ENCODE measurements around the gene PEX10. TPM values are rescaled to one million over a fixed set of nuclear protein-coding genes. Genes with fewer than 3 reads are reported as not detected.
A peak's percentile ranks its signal among the peaks of the same experiment; 100 is the strongest.

Gene PEX10
- total RNA-seq, 8 experiments from 2014 or later: 11.3 to 27.8 (median 20.9) TPM

DNA sequence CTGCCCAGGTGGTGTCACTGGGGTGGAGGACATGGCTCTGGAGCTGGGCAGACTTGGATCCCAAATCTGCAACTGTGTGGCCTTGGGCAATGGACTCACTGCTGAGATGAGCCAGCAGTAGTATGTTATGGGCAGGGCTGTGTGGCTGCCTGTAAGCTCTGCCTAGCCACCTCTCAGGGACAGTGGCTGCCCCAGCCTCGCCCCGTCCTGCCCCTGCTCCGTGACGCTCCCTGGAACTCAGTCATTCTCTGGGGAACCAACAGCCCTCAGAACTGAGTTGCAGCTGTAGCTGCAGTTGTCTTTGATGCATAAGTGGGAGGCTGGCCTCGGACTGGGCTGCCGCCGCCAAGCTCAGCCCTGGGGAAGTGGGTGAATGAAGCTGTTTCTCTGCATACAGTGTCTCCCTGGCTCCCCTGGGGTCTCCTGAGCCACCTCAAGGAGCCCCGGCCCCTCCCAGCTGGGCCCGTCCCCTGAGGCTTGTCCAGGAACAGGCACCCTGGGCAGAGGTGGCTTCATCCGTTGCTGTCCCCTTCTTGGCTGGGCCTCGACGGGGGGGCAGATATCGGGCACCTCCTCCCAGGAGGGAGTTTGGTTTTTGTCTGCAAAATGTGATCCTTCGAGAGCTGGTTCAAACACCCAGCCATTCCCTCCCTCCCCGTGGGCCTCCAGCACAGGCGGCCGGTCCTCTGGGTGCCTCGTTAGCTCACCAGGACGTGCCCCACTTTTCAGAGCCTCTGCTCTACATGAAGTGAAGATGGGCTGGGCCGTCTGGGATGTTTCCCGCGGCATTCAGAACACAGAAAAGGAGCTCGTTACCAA, 37.5 kb upstream of the PEX10 start:
- WGBS, 10 experiments: 80 to 89% (median 80%) methylated on average over 1 to 9 of the region's 23 CpGs; no CpG with 5 or more reads in 7 of the 10 experiments
- Histone ChIP-seq H3K4me1 (replicated peaks in 1 of 2) (peaks cover 70 to 78% of the 10 kb centered on the region in 2 donors), H3K4me3 (no peak overlapping the region), H3K27ac (no peak overlapping the region)
- ATAC-seq (replicated peaks in 6 of 8): peak in 4 of 8 experiments; percentile 2 to 64 (median 34)
- in situ Hi-C loops (cut with MboI; ENCODE audit: low pct_unique_long_range_greater_than_20kb in 2 of 9, low sequenced_read_pairs in 9 of 9, unreplicated experiment in 9 of 9): loop anchor here in 1 of 9 experiments (25.0 kb wide), 1 partner anchor 87 kb away; the partner anchor contains the start of genes HES5 and PANK4

DNA sequence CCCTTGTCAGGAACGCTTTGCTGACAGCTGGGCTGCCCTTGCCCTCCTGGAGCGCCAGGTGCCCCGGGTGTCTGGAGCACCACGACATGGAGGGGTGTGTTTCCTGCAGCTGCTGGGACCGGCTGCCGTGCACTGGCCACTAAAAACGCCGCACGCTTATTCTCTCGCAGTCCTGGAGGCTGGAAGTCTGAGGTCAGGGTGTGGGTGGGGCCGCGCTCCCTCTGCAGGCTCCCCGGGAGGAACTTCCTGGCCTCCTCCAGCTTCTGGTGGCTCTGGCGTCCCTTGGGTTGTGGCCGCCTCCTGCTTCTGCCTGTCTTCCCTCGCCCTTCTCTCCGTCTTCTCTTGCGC, 35.7 kb upstream of the PEX10 start:
- Histone ChIP-seq H3K27ac (peak overlapping the region in 1 of 2 donors; percentile 5), H3K4me1 (replicated peaks in 1 of 2) (peaks cover 75 to 77% of the 10 kb centered on the region in 2 donors), H3K4me3 (no peak overlapping the region)
- peak in 2 of 8 experiments; percentile 18 to 37 for ATAC-seq (replicated peaks in 6 of 8)
- in situ Hi-C loops (cut with MboI; ENCODE audit: low pct_unique_long_range_greater_than_20kb in 2 of 9, low sequenced_read_pairs in 9 of 9, unreplicated experiment in 9 of 9): loop anchor here in 1 of 9 experiments (25.0 kb wide), 1 partner anchor 89 kb away; the partner anchor contains the start of genes HES5 and PANK4
- 68 to 85% (median 79%) methylated on average over 5 to 10 of the region's 18 CpGs; no CpG with 5 or more reads in 6 of the 10 experiments for WGBS, 10 experiments

DNA sequence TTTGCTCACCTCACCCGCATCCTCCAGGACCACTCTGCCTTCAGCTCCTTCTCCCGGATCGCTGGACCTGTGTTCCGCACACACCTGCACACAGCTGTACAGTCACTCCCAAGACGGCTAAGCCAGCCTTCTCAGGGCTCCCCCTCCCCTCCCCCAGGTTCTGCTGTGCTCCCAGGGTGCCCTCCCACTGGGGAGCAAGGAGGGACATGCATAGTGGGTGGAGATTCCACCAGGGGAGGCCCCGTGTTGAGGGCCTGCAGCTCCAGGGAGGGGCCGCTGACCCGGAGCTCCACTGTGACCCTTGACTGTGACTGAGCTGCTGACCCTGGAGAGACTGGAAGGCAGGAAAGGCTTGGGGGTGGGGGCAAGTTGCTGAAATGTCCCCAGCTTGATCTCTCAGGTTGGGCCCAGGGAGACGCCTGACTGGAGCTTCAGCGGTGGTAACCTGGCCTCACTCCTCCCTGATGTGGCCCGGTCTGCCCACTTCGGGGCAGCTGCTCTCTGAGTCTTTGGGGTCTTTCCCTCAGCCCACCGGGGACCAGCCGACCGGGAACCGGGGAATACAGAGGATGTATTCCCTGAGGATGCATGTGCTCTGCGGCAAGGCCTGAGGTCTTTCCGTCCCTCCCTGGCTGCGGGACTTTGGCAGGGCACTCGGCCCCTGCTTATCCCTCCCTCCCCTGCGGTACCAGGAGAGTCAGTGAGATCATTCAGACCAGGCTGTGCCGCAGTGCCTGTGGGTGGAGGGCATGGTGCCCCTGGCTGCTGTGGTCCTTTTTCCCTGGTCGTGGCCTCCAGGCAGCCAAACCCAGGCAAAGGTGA, 35.1 kb upstream of the PEX10 start:
- WGBS, 10 experiments: 46 to 92% (median 77%) methylated on average over 2 to 10 of the region's 23 CpGs; no CpG with 5 or more reads in 6 of the 10 experiments
- Histone ChIP-seq H3K27ac (peak overlapping the region; percentile 6 to 51), H3K4me3 (no peak overlapping the region), H3K4me1 (replicated peaks in 1 of 2) (peaks cover 75 to 77% of the 10 kb centered on the region in 2 donors)
- in situ Hi-C loops (cut with MboI; ENCODE audit: low pct_unique_long_range_greater_than_20kb in 2 of 9, low sequenced_read_pairs in 9 of 9, unreplicated experiment in 9 of 9): loop anchor here in 1 of 9 experiments (25.0 kb wide), 1 partner anchor 90 kb away; the partner anchor contains the start of genes HES5 and PANK4
- ATAC-seq (replicated peaks in 6 of 8): no peak

DNA sequence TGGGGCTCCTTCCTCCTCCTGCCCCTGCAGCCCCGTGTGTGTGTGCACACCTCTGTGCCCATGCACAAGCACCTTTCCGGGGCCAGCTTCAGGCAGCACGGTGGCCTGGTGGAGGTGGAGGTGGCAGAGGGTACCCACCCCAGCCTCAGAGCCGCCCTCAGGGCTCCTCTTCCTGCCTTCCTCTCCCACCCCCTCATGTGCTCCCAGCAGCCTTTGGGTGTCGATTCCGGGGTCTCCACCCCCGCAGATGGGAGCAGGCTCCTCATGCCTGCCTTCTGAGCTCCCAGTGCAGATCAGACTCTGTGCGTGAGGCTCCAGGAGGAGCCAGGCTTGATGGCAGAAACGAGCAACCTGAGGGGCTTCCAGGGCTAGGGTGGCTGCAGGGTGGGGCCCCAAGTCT, 34.5 kb upstream of the PEX10 start:
- in situ Hi-C loops (cut with MboI; ENCODE audit: low pct_unique_long_range_greater_than_20kb in 2 of 9, low sequenced_read_pairs in 9 of 9, unreplicated experiment in 9 of 9): loop anchor here in 1 of 9 experiments (25.0 kb wide), 1 partner anchor 90 kb away; the partner anchor contains the start of genes HES5 and PANK4
- Histone ChIP-seq H3K27ac (peak overlapping the region; percentile 6 to 51), H3K4me1 (replicated peaks in 1 of 2) (peaks cover 69 to 74% of the 10 kb centered on the region in 2 donors), H3K4me3 (no peak overlapping the region)
- WGBS, 10 experiments: 0% methylated on average over 1 of the region's 9 CpGs; no CpG with 5 or more reads in 9 of the 10 experiments
- no peak for ATAC-seq (replicated peaks in 6 of 8)

DNA sequence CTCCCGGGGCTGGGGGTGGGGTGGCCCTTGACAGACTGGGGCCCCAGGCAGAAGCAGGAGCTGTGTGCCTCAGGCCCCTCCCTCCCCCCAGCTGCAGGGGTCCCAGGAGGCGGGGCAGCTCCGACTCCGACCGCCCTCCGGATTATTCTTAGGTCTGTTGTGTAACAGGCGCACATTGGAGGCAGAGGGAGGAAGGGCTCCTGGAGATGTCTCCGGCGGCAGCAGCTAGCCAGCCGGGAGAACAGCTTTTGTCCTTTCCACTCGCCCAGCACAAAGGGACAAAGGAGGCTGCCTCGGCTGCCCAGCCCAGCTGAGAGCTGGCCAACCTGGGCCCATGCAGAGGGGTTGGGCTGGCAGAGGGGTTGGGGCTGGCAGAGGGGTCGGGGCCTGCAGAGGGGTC, 34.0 kb upstream of the PEX10 start:
- whole genome bisulfite sequencing, 10 experiments: 4 to 28% (median 25%) methylated on average over 2 to 4 of the region's 13 CpGs; no CpG with 5 or more reads in 7 of the 10 experiments
- ATAC-seq (replicated peaks in 6 of 8): peak in 6 of 8 experiments; percentile 13 to 54 (median 43)
- in situ Hi-C loops (cut with MboI; ENCODE audit: low pct_unique_long_range_greater_than_20kb in 2 of 9, low sequenced_read_pairs in 9 of 9, unreplicated experiment in 9 of 9): loop anchor here in 1 of 9 experiments (25.0 kb wide), 1 partner anchor 91 kb away; the partner anchor contains the start of genes HES5 and PANK4
- Histone ChIP-seq H3K4me3 (no peak overlapping the region), H3K4me1 (replicated peaks in 1 of 2) (peaks cover 65 to 69% of the 10 kb centered on the region in 2 donors), H3K27ac (peak overlapping the region in 1 of 2 donors; percentile 51)

DNA sequence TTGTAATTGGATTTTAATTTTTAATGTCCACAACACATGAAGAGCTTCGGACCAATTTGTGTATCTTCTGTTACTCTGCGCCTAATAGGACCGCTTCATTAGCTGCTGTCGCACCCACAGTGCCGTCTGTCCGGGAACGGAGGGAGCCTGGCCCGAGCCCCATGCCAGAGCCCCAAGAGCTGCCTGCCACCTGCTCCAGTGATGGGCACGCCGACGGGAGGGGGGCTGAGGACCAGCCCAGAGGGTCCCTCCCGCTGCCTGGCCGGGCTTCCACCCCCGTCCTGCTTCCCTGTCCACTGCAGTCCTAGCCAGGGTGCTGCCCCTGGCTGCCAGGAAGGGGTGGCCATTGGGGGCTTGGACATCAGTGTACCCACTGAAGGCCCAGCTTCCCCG, 33.5 kb upstream of the PEX10 start:
- WGBS, 10 experiments: 63 to 100% (median 91%) methylated on average over 1 to 7 of the region's 15 CpGs; no CpG with 5 or more reads in 6 of the 10 experiments
- H3K4me1 ChIP-seq (replicated peaks in 1 of 2): peaks cover 63 to 64% of the 10 kb centered on the region in 2 donors
- no peak for ATAC-seq (replicated peaks in 6 of 8)
- in situ Hi-C loops (cut with MboI; ENCODE audit: low pct_unique_long_range_greater_than_20kb in 2 of 9, low sequenced_read_pairs in 9 of 9, unreplicated experiment in 9 of 9): loop anchor here in 1 of 9 experiments (25.0 kb wide), 1 partner anchor 91 kb away; the partner anchor contains the start of genes HES5 and PANK4
- no peak overlapping the region for H3K27ac ChIP-seq
- H3K4me3 ChIP-seq: no peak overlapping the region

DNA sequence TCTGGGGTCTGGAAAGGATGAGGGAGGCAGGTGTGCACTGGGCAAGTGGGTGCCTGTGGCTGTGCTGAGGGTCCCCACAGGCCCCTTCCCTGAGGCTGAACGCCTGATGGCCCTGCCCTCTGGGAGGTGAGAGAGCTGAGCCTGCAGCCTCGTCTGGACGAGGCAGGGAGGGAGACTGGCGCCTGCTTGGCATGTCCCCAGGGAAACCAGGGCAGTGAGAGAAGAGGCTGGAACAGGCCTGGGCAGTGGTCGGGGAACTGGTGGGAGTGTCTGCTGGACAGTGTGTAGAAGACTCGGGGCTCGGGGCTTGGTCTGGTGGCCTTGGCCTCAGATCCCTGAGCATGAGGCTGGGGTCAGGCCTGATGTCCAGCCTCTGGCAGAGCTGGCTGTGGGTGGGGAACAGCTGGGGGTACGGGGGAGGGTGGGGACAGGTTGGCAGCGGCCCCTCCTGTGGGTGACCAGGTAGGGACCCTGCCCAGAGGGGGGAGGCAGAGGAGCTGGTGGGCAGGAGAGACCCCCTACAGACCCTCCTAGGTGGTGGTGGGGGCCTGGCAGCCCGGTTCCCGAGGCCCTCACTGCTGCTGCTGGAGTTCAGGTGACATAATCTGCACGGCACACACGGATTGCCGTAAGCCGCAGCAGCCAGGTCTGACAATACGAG, 32.9 kb upstream of the PEX10 start:
- H3K27ac ChIP-seq: no peak overlapping the region
- in situ Hi-C loops (cut with MboI; ENCODE audit: low pct_unique_long_range_greater_than_20kb in 2 of 9, low sequenced_read_pairs in 9 of 9, unreplicated experiment in 9 of 9): loop anchor here in 1 of 9 experiments (25.0 kb wide), 1 partner anchor 92 kb away; the partner anchor contains the start of genes HES5 and PANK4
- 4 to 90% (median 72%) methylated on average over 1 to 10 of the region's 16 CpGs; no CpG with 5 or more reads in 6 of the 10 experiments for WGBS, 10 experiments
- H3K4me1 ChIP-seq (replicated peaks in 1 of 2): peaks cover 63 to 64% of the 10 kb centered on the region in 2 donors
- H3K4me3 ChIP-seq: no peak overlapping the region
- peak in 1 of 8 experiments; percentile 2 for ATAC-seq (replicated peaks in 6 of 8)

DNA sequence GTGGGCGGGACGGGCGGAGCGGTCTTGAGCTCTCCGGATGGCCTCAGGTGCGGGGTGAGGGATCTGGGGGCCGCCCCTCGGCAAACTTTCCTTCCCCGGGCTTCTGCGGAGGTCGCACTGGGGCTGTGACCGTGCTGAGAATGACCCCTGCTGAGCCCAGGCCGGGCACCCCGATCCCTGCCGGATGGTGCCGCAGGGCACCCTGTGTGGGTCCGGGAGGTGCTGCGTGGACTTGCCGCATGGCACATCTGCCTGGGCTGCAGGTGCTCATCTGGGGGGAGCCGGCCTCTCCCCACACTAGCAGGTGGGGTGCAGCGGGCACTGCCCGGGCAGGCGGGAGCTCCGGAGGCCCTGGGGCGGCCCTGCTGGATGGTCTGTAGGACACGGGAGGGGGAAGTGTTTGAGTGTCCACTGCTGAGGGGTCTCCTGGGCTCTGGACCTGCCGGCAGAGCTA, 31.8 kb upstream of the PEX10 start:
- in situ Hi-C loops (cut with MboI; ENCODE audit: low pct_unique_long_range_greater_than_20kb in 2 of 9, low sequenced_read_pairs in 9 of 9, unreplicated experiment in 9 of 9): loop anchor here in 1 of 9 experiments (25.0 kb wide), 1 partner anchor 93 kb away; the partner anchor contains the start of genes HES5 and PANK4

DNA sequence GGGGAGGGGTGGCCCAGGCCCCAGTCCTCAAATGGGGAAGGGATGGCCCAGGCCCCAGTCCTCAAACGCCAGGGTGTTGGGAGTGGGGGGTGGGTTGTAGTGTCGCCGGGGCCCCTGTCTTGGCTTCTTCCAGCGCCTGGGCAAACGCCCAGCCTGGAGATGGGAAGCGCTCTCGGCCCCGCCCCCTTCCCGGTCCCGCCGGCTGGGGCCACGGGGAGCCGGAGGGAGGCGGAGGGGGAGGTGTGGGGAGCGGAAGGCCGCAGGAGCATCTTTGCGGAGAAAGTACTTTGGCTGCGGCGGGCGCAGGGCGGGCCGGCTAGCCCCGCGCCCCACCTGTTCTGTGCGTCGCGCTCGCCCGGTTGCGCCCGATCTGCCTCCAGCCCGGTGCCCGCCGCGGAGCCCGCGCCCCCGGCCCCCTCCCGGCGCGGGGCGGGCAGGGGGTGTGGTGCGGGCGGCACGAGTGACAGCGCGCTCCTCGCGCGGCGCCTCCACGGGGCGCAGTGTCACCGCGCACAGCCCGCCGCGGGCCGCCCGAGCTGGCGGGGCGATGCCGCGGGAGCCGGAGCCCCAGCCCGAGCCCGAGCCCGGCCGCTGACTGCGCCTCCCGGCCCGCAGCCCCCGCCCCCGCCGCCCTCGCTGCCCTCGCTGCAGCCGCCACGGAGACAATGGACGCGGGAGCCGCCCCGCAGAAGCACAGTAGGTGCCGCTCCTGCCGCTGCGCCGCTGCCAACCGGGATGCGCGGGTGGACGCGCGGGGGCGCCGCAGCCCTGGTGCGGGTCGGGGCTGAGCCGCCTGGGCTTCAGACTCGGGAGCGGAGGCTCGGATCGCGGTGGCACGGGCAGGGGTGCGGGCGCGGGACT, 31.1 kb upstream of the PEX10 start:
- peak in 7 of 8 experiments; percentile 5 to 76 (median 71) for ATAC-seq (replicated peaks in 6 of 8)

More for the DNA sequence above, 31.8 kb upstream of the PEX10 start:
- peaks cover 59 to 63% of the 10 kb centered on the region in 2 donors for H3K4me1 ChIP-seq (replicated peaks in 1 of 2)
- peak overlapping the region in 1 of 2 donors; percentile 4 for H3K27ac ChIP-seq
- peak in 3 of 8 experiments; percentile 0 to 6 (median 1) for ATAC-seq (replicated peaks in 6 of 8)
- H3K4me3 ChIP-seq: peak overlapping the region; percentile 34 to 42 (median 37)
- whole genome bisulfite sequencing, 10 experiments: 10 to 100% (median 61%) methylated on average over 1 to 6 of the region's 27 CpGs; no CpG with 5 or more reads in 5 of the 10 experiments

DNA sequence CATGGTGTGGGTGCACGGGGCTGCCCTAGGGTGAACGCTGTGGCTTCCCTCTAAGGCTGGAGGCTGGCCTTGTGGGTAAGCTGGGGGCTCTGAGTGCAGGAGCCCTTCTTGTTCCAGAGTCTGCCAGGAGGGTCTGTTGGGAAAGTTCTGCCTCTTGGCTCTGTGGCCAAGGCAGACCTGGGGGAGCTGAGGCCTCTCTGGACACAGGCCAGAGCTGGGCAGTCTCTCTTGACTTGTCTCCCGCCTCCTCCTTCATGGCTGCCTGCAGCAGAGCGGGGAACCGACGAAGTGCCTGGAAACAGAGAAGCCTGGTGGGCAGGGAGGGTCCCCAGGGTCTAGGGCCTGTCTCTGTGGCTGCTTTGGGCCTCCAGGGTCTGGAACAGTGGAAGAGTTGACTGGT, 30.3 kb upstream of the PEX10 start:
- ATAC-seq (replicated peaks in 6 of 8): peak in 1 of 8 experiments; percentile 2
- H3K4me3 ChIP-seq: no peak overlapping the region
- in situ Hi-C loops (cut with MboI; ENCODE audit: low pct_unique_long_range_greater_than_20kb in 2 of 9, low sequenced_read_pairs in 9 of 9, unreplicated experiment in 9 of 9): loop anchor here in 1 of 9 experiments (25.0 kb wide), 1 partner anchor 95 kb away; the partner anchor contains the start of genes HES5 and PANK4
- H3K27ac ChIP-seq: no peak overlapping the region
- WGBS, 10 experiments: 40 to 88% (median 63%) methylated on average over 1 to 6 of the region's 6 CpGs; no CpG with 5 or more reads in 4 of the 10 experiments
- peaks cover 54 to 63% of the 10 kb centered on the region in 2 donors for H3K4me1 ChIP-seq (replicated peaks in 1 of 2)

More for the DNA sequence above, 31.1 kb upstream of the PEX10 start:
- WGBS, 10 experiments: 0% methylated on average over 3 of the region's 107 CpGs; no CpG with 5 or more reads in 9 of the 10 experiments
- Histone ChIP-seq H3K27ac (peak overlapping the region in 1 of 2 donors; percentile 4), H3K4me3 (peak overlapping the region; percentile 34 to 42 (median 37)), H3K4me1 (replicated peaks in 1 of 2) (peaks cover 61 to 69% of the 10 kb centered on the region in 2 donors)
- in situ Hi-C loops (cut with MboI; ENCODE audit: low pct_unique_long_range_greater_than_20kb in 2 of 9, low sequenced_read_pairs in 9 of 9, unreplicated experiment in 9 of 9): loop anchor here in 1 of 9 experiments (25.0 kb wide), 1 partner anchor 94 kb away; the partner anchor contains the start of genes HES5 and PANK4

DNA sequence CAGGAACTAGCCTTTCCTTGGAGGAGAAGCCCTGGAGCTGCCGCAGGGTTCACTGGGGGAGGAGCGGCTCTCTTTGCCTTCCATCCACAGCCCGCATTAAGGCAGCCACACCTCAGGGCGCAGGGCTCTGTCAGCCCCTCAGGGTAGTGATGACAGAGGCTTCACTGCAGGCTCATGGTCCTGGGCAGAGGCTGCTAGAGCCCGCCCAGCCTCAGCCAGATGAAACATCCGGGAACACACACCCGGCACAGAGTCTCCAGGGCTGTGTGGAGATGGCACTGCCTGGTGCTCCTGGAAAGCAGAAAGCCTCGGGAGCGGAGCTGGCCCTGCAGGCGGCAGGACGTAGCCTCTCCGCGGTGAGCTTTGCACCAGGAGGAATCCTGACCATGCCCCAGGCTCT, 29.4 kb upstream of the PEX10 start:
- Histone ChIP-seq H3K27ac (no peak overlapping the region), H3K4me1 (replicated peaks in 1 of 2) (peaks cover 45 to 54% of the 10 kb centered on the region in 2 donors), H3K4me3 (no peak overlapping the region)
- in situ Hi-C loops (cut with MboI; ENCODE audit: low pct_unique_long_range_greater_than_20kb in 2 of 9, low sequenced_read_pairs in 9 of 9, unreplicated experiment in 9 of 9): loop anchor here in 1 of 9 experiments (25.0 kb wide), 1 partner anchor 96 kb away; the partner anchor contains the start of genes HES5 and PANK4
- peak in 3 of 8 experiments; percentile 22 to 90 (median 84) for ATAC-seq (replicated peaks in 6 of 8)
- WGBS, 10 experiments: 0 to 90% (median 50%) methylated on average over 1 to 5 of the region's 13 CpGs; no CpG with 5 or more reads in 5 of the 10 experiments
